Measurements from ENCODE around the gene GPR157. TPM values are rescaled to one million over a fixed set of nuclear protein-coding genes. Genes with fewer than 3 reads are reported as not detected.

GPR157 gene
- total and polyA plus RNA-seq, 2 experiments from 2014 or later, result 10.2 to 17.4 TPM

DNA sequence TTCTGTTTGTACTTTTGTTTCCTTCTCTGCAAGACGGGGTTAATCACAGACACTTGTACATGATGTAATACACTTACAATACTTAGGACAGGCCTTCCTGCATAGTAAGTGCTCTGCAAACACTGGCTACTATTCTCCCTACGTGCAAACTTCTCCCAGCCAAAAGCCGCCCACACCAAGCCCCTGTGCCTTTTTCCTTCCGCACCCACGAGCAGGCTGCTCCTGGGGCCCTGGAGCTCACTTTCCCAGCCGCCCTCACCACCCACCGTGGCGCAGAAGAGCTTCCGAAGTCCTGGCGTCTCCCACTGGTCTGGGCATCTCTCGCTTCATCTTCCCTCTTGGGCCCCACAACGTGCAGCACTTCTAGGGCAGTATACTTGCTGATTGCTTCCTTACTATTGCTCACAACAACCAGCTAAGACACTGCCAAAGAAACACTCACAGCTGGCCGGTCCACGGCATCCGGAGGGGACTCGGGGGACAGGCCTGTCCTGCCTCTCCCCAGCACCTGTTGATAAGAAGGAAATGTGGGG lies 22.5 kb upstream of the GPR157 start:
- DNase-seq (ENCODE audit: low read depth in 1 of 2, low spot score in 1 of 2), result peak in 1 of 2 donors; percentile 73
- Histone ChIP-seq H3K4me1 (ENCODE audit: low read depth) (peaks cover 7% of the 10 kb centered on the region), H3K9me3 (ENCODE audit: low read depth) (no peaks in the 10 kb centered on the region), H3K4me3 (no peak overlapping the region), H3K36me3 (no peaks in the 10 kb centered on the region), H3K27ac (no peak overlapping the region), H3K27me3 (no peaks in the 10 kb centered on the region)
- TF ChIP-seq, protein P1, sequence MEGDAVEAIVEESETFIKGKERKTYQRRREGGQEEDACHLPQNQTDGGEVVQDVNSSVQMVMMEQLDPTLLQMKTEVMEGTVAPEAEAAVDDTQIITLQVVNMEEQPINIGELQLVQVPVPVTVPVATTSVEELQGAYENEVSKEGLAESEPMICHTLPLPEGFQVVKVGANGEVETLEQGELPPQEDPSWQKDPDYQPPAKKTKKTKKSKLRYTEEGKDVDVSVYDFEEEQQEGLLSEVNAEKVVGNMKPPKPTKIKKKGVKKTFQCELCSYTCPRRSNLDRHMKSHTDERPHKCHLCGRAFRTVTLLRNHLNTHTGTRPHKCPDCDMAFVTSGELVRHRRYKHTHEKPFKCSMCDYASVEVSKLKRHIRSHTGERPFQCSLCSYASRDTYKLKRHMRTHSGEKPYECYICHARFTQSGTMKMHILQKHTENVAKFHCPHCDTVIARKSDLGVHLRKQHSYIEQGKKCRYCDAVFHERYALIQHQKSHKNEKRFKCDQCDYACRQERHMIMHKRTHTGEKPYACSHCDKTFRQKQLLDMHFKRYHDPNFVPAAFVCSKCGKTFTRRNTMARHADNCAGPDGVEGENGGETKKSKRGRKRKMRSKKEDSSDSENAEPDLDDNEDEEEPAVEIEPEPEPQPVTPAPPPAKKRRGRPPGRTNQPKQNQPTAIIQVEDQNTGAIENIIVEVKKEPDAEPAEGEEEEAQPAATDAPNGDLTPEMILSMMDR (IDR thresholded peaks at IDR 0.05; ENCODE audit: low read depth, low read length), result no peak

DNA sequence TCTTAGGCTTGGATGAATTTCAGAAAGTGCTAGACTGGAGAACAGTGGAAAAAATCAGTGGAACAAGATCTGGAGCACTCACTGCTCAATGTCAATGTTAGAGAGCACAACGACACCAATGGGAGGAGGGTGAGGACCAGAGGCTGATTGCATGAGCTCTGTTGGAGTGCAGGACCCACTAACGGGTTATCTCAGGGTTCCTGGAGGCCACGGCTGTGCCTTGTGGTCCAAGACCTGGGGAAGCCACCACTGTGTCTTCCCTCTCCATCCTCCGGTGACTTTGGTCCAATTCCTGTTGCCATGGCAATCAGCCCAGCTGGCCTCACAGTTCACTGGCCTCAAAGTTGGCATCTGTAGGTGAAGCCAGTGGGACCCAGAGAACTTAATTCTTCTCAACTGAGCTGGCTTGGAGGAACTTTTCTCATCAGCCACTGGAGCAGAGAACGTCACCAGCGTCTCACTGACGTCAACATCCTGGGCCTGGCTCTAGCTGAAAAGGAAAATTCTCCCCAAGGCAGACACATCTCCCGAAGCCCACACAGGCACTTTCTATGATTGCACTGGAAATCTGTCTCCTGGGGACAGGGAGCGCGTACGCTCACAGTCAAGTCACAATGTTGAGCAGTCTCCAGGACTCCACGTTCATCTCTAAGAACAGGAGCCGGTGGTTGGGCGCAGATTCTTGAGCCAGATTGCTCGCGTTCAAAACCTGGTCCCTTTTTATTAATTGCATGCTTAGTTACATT lies 21.9 kb upstream of the GPR157 start:
- Histone ChIP-seq H3K36me3 (no peaks in the 10 kb centered on the region), H3K27ac (no peak overlapping the region), H3K9me3 (ENCODE audit: low read depth) (no peaks in the 10 kb centered on the region), H3K27me3 (no peaks in the 10 kb centered on the region), H3K4me3 (no peak overlapping the region), H3K4me1 (ENCODE audit: low read depth) (peaks cover 7% of the 10 kb centered on the region)
- TF ChIP-seq, protein P1 (IDR thresholded peaks at IDR 0.05; ENCODE audit: low read depth, low read length), result no peak
- peak in 1 of 2 donors; percentile 66 for DNase-seq (ENCODE audit: low read depth in 1 of 2, low spot score in 1 of 2)

DNA sequence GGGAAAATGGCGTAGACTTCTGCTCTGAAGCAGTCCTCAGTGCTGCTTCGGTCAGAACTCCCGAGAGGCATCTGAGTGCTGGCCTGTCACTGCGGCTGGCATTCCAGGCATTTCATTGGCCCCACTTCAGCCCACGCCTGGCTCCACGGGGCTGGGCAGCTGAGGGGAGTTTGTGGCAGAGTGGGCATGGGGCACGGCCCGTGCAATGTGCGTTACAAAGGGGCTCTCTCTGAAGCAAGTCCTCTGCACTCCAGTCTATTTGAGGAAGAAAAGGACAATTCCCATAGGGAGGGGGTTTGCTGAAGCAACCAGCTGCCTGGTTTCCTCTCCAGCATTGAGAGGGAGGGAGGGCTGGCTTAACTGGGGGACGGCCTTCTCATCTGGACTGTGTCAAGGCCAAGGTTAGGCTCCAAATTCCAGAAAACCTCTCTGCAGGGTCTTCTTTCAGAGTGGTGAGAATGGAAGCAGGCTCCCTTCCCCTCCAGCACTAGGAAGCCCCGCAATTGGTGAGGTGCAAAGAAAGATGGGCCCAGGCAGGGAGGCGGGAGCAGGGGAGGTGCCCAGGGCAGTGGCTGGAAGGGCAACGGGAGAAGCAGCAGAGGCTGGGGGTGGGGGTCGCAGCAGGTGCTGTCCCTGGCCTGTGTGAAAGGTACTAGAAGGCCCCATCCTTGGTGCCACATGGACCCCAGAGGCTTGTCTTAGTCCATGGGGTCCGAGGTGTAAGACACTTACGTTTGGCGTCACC lies 21.1 kb upstream of the GPR157 start:
- TF ChIP-seq, protein P1 (IDR thresholded peaks at IDR 0.05; ENCODE audit: low read depth, low read length), result no peak
- Histone ChIP-seq H3K4me1 (ENCODE audit: low read depth) (peaks cover 7% of the 10 kb centered on the region), H3K27ac (peak overlapping the region; percentile 42), H3K27me3 (no peaks in the 10 kb centered on the region), H3K36me3 (no peaks in the 10 kb centered on the region), H3K4me3 (no peak overlapping the region), H3K9me3 (ENCODE audit: low read depth) (no peaks in the 10 kb centered on the region)
- DNase-seq (ENCODE audit: low read depth in 1 of 2, low spot score in 1 of 2), result peak in 1 of 2 donors; percentile 47

DNA sequence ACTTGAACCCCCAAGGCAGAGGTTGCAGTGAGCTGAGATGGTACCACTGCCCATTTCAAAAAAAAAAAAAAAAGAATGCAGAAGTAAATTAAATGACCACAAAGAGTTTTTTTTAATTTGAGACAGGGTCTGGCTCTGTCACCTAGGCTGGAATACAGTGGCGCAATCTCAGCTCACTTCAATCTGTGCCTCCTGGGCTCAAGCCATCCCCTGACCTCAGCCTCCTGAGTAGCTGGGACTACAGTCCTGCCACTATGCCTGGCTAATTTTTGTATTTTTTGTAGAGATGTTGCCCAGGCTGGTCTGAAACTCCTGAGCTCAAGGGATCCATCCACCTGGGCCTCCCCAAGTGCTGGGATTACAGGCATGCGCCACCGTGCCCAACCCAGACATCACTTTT lies 20.2 kb upstream of the GPR157 start:
- TF ChIP-seq, protein P1 (IDR thresholded peaks at IDR 0.05; ENCODE audit: low read depth, low read length), result no peak
- Histone ChIP-seq H3K9me3 (ENCODE audit: low read depth) (no peaks in the 10 kb centered on the region), H3K27me3 (no peaks in the 10 kb centered on the region), H3K27ac (no peak overlapping the region), H3K4me1 (ENCODE audit: low read depth) (peaks cover 7% of the 10 kb centered on the region), H3K36me3 (no peaks in the 10 kb centered on the region), H3K4me3 (no peak overlapping the region)
- DNase-seq (ENCODE audit: low read depth in 1 of 2, low spot score in 1 of 2), result no peak

DNA sequence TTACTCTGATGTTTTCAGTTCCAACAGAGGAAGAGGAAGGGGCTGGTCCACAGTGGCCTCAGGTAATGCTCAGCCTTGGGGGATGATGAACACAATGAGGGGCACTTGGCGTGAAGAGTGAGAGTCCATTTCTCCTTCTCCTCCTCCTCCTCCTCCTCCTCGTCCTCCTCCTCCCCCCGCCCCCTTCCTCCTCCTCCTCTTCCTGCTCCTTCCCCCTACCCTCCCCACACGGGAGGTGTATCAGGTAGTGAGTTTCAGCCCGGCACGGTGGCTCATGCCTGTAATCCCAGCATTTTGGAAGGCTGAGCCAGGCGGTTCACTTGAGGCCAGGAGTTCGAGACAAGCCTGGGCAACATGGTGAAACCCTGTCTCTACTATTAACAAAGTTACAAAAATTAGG lies 17.3 kb upstream of the GPR157 start:
- no peak for DNase-seq (ENCODE audit: low read depth in 1 of 2, low spot score in 1 of 2)
- H3K4me1 ChIP-seq (ENCODE audit: low read depth), result peaks cover 7% of the 10 kb centered on the region
- H3K9me3 ChIP-seq (ENCODE audit: low read depth), result no peaks in the 10 kb centered on the region
- no peak overlapping the region for H3K27ac ChIP-seq
- H3K27me3 ChIP-seq, result no peaks in the 10 kb centered on the region
- TF ChIP-seq, protein P1 (IDR thresholded peaks at IDR 0.05; ENCODE audit: low read depth, low read length), result no peak
- H3K36me3 ChIP-seq, result no peaks in the 10 kb centered on the region
- no peak overlapping the region for H3K4me3 ChIP-seq
